NCI-H2227 (cell line): ENCODE measurements around the gene MMP25.
A peak's percentile ranks its signal among the peaks of the same experiment; 100 is the strongest.

ENCODE experiments used
- DNase-seq: peaks from one replicate; lab custom pipeline; 2025; ENCODE audit not compliant: unreplicated experiment; lab: John Stamatoyannopoulos, UW

The MMP25 gene, protein sequence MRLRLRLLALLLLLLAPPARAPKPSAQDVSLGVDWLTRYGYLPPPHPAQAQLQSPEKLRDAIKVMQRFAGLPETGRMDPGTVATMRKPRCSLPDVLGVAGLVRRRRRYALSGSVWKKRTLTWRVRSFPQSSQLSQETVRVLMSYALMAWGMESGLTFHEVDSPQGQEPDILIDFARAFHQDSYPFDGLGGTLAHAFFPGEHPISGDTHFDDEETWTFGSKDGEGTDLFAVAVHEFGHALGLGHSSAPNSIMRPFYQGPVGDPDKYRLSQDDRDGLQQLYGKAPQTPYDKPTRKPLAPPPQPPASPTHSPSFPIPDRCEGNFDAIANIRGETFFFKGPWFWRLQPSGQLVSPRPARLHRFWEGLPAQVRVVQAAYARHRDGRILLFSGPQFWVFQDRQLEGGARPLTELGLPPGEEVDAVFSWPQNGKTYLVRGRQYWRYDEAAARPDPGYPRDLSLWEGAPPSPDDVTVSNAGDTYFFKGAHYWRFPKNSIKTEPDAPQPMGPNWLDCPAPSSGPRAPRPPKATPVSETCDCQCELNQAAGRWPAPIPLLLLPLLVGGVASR

DNA sequence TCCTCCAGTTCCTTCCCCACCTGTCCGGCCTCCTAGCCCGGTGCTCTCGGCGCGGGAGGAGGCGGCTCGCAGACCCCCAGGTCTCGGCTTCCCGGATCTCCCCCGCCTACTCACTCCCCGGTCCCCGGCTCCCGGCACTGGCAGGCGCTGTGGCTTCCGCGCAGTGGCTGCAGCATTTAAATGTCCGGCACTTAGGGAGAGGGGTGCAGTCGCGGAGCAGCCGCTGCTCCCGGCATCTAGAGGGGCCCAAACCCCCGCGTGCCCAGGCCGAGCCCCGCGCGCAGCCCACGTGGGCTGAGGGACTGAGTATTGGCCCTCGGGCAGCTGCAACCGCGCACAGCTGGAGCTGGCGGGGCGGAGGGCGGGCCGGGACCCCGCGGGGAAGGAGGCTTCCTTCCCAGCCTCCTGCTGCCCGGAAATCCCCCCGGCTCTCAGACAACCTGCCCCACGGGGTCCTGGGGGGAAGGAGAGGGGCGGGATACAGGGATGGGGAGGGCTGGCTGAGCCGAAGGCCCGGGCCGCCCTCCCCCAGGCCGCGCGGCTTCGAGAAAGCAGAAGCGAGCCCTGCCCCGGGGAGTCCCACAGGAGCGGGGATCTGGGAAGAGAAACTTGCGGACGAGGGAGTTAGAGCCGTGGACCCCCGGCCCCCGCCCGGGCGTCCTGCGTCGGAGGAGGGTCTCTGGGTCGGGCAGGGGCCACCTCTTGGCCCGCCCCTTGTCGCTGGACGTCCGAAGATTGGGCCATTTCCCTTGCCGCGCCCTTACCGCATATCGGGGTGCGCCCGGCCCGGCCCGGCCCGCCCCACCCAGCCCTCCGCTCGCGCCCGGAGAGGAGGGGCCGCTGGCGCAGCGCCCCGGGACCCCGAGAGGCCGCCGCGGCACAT lies at the start of gene MMP25:
TSS of gene MMP25 (plus strand) at position 804 of the 883 bp plus-strand sequence. CDS start 357 bp downstream, outside the sequence.
- DNase-seq = no peak

- DNase-seq = no peak
Observed at GRCh38 chr16:2999929-3000328, 46.4 kb upstream of the MMP25 start.

DNA sequence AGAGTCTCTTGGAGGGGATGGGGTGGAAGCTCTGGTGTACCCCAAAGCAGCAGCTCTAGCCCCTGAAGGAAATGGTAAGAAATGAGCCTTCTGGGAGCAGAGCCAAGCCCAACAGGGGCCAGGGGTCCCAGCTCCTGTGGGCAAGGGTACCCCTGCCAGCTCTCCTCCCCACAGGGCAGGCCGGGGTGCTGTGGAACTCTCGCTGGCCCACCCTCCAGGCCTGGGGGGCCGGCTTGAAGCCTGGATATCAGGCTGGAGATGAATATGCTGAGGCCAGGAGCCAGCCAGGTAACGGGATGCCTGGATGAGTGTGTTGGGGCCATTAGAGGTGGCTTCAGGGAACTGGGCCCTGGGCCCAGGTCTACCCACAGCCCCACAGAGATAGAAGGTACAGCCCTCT lies 45.8 kb upstream of the MMP25 start:
- no peak for DNase-seq

GRCh38 chr16:3001316-3001715 lies 45.0 kb upstream of the MMP25 start:
- no peak for DNase-seq

DNA sequence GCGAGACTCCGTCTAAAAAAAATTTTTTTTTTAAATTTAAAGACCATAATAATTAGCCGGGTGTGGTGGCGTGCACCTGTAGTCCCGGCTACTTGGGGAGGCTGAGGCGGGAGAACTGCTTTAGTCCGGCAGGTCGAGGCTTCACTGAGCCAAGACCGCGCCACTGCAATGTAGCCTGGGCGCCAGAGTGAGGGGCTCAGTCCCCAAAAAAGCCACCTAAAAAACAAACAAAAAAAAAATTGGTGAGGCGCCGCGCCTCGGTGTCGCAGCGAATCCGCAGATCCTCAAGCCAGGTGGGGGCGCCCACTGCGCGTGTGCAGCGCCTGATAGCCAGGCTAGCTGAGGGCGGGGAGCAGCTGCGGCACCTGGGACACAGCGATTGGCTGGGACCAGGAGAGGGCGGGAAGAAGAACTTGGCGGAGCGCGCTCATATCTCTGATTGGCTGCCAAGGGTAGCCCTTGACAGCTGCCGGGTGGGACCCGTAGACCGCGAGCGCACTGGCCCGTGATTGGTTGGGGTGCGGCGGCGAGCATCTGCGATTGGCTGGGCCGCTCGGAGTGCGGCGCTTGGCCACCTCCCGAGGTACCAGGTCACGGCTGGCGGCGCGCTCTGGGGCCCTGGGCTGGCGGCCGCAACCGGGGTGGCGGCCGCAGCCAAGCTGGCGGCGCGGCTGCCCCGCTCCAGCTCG lies 42.6 kb upstream of the MMP25 start:
- DNase-seq = peak; percentile 99

- peak; percentile 41 for DNase-seq
Observed at GRCh38 chr16:3004319-3004718, 42.0 kb upstream of the MMP25 start.

- peak; percentile 22 for DNase-seq
Observed at GRCh38 chr16:3004781-3005284, 41.5 kb upstream of the MMP25 start.

- no peak for DNase-seq
Observed at GRCh38 chr16:3007059-3007956, 39.1 kb upstream of the MMP25 start.

- no peak for DNase-seq
Observed at GRCh38 chr16:3007957-3008689, 38.2 kb upstream of the MMP25 start.

- DNase-seq = no peak
Observed at GRCh38 chr16:3008690-3009037, 37.7 kb upstream of the MMP25 start.

DNA sequence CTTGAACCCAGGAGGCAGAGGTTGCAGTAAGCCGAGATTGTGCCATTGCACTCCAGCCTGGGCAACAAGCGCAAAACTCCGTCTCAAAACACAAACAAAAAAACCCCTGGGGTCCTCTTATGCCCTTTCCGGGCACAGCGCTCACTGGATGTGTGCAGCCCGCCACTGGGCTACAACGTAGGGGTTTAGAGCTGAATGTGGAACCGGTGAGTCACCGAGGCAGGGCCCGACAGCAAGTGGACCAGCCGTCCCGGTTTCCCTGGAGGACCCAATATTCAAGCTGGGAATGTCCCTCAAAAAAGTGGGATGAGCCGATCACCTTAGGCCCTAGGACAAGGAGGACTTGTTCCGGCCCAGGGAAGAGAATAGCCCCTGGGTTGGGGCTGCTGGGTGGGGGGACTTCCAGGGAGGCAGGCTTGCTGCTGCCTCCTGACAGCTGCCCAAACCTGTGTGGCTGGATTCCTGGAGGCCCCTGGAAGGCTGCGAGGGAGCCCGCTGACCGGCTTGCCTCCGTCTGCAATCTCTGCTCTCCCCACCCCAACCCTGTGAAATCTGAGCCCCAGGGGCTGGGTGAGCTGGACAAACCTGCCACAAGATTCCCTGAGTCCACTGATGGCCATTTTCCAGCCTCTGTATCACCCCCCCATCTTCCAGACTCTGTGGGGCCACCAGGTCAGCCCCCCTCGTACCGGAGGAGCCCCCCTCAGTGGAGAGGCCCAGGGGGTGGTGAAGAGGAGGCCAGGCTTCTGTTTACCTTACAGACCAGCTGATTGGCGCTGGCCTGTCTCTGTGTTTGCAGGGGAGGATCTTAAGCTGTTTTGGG lies 36.6 kb upstream of the MMP25 start:
- DNase-seq = no peak

GRCh38 chr16:3010510-3010909 lies 35.9 kb upstream of the MMP25 start:
- no peak for DNase-seq

DNA sequence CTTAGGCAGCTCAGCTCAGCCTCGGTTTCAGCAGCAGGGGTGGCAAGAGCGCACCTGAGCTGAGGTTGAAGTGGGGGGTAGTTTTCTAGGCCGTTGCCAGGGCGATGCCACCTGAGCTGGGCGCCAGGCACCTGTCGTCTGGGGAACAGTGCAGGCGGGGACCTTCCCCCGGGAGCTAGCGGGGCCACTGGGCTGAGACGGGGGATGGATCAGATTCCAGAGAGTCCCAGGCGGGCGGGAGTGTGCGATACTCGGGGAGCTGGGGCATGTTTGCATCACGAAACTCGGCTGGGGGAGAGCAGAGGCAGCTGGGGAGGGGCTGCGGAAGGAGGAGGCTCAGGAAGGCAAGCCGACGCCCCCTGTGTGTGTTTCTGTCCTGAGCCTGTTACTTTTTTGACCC lies 34.1 kb upstream of the MMP25 start:
- no peak for DNase-seq

GRCh38 chr16:3012828-3013420 lies 33.4 kb upstream of the MMP25 start, which contains the start of gene CLDN9:
TSS of gene CLDN9 (plus strand) at chr16:3012923. CDS start at chr16:3013363, 440 bp downstream.
- DNase-seq = no peak

DNA sequence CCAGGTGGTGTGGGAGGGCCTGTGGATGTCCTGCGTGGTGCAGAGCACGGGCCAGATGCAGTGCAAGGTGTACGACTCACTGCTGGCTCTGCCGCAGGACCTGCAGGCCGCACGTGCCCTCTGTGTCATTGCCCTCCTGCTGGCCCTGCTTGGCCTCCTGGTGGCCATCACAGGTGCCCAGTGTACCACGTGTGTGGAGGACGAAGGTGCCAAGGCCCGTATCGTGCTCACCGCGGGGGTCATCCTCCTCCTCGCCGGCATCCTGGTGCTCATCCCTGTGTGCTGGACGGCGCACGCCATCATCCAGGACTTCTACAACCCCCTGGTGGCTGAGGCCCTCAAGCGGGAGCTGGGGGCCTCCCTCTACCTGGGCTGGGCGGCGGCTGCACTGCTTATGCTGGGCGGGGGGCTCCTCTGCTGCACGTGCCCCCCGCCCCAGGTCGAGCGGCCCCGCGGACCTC lies 32.8 kb upstream of the MMP25 start:
- no peak for DNase-seq

GRCh38 chr16:3013998-3014690 lies 32.2 kb upstream of the MMP25 start:
- no peak for DNase-seq

DNA sequence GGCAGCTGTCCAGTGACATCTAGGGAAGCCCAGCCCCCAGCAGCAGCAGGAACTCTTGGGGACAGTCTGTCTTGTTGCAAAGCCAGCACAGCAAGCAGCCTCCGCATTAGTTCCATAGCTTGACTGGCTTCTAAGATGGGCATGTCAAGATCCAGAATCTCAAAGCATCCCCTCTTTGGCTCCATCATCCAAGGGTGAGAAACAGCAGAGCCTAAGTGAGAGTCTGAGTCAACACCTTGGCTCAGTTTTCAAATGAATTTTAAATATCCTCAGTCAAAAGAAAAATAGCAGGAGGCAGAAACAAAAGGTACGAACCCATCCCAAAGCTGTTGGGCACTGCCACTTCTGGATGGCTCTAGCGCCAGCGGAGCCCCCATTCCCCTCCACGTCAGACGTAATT lies 31.4 kb upstream of the MMP25 start:
- no peak for DNase-seq
